HepG2 (cell line): Measurements from ENCODE around the gene CLRN3. TPM values are rescaled to one million over a fixed set of nuclear protein-coding genes. Genes with fewer than 3 reads are reported as not detected.

Experiments used
- ATAC-seq: fragments of 200-7000 bp; cut with Tn5 transposase; 3 replicates; pipeline ENCODE4 v1.9.1; 2020; ENCODE audit warnings: mild to moderate bottlenecking, moderate library complexity
- BruUV-seq: library from RNA; stranded (reverse); fragments of 400-500 nt; replicated peaks from 2 replicates; lab custom pipeline; 2021; lab: Mats Ljungman, UMichigan
- CTCF ChIA-PET: fragments of 300-600 bp; formaldehyde crosslinking; extraction: SDS; loops from one replicate; lab custom pipeline; 2021; ENCODE audit warnings: low total read pairs, inconsistent platforms, low intra/inter-chr PET ratio; lab: Yijun Ruan, JAX
- POLR2A ChIA-PET: fragments of 350-600 bp; sonication (Branson Sonifier 250); formaldehyde crosslinking; loops from one replicate; lab custom pipeline; 2020; ENCODE audit warnings: antibody characterized with exemption, inconsistent platforms; lab: Yijun Ruan, JAX
- DNase-seq: peaks from one replicate; pipeline ENCODE4 v3.0.0-alpha.2; 2015; ENCODE audit warnings: low spot score
- FAIRE-seq: peaks from 3 replicates; lab custom pipeline; 2011; peaks lifted over from hg19 to GRCh38; lab: Jason Lieb, UNC
- H2AFZ ChIP-seq: one replicate; pipeline ENCODE4 v1.6.1; 2011; ENCODE audit warnings: low read length, inconsistent platforms
- H3K27ac ChIP-seq: fragments of 300-600 bp; 3 replicates; pipeline ENCODE4 v1.8.0; 2011; ENCODE audit warnings: mixed run types, mild to moderate bottlenecking, mixed read lengths, low read length, inconsistent platforms; ENCODE audit not compliant: insufficient read depth; ENCODE audit errors: extremely low read length
- H3K27me3 ChIP-seq, 2 experiments: fragments of 200-600 bp in 1 of 2; 2 replicates in 1 of 2; 3 replicates in 1 of 2; pipeline versions ENCODE4 v1.6.0 to v1.8.0; 2011; ENCODE audit warnings: low read length in 2 of 2, mild to moderate bottlenecking in 2 of 2, moderate library complexity in 2 of 2, inconsistent platforms in 1 of 2; ENCODE audit not compliant: insufficient read depth in 2 of 2, control insufficient read depth in 1 of 2
- H3K36me3 ChIP-seq, 2 experiments: fragments of 200-600 bp in 1 of 2; replicated peaks in 1 of 2; 2 replicates in 1 of 2; 3 replicates in 1 of 2; pipeline versions ENCODE4 v1.5.1 to v1.8.0; 2011; ENCODE audit warnings: low read length in 2 of 2, inconsistent platforms in 1 of 2; ENCODE audit not compliant: insufficient read depth in 2 of 2, control insufficient read depth in 1 of 2
- H3K4me1 ChIP-seq: 2 replicates; pipeline ENCODE4 v1.5.1; 2012; ENCODE audit warnings: low read length, inconsistent platforms; ENCODE audit not compliant: insufficient read depth
- H3K4me2 ChIP-seq: 2 replicates; pipeline ENCODE4 v1.6.0; 2011; ENCODE audit warnings: low read depth, low read length, inconsistent platforms
- H3K4me3 ChIP-seq, 3 experiments: fragments of 200-600 bp in 1 of 3; sonication (generic), shearing (Covaris generic) in 1 of 3; replicated peaks in 1 of 3; 2 replicates each; pipeline ENCODE4 v1.5.1; 2011 to 2016; ENCODE audit warnings: low read length in 3 of 3, inconsistent platforms in 2 of 3, low read depth in 2 of 3, mild to moderate bottlenecking in 2 of 3, control low read depth in 1 of 3, mixed read lengths in 1 of 3; ENCODE audit not compliant: insufficient read depth in 1 of 3
- H3K79me2 ChIP-seq: one replicate; pipeline ENCODE4 v1.6.1; 2011; ENCODE audit warnings: low read length, inconsistent platforms; ENCODE audit not compliant: insufficient read depth
- H3K9ac ChIP-seq: 2 replicates; pipeline ENCODE4 v1.6.0; 2011; ENCODE audit warnings: mild to moderate bottlenecking, low read depth, low read length, inconsistent platforms; ENCODE audit not compliant: insufficient read depth
- H3K9me3 ChIP-seq: 2 replicates; pipeline ENCODE4 v1.5.1; 2012; ENCODE audit warnings: mild to moderate bottlenecking, low read length
- H4K20me1 ChIP-seq: 2 replicates; pipeline ENCODE4 v1.6.0; 2011; ENCODE audit warnings: inconsistent platforms, mild to moderate bottlenecking, low read length, moderate library complexity; ENCODE audit not compliant: insufficient read depth
- ATM ChIP-seq: fragments of 450-650 bp; IDR thresholded peaks from 2 replicates; pipeline ENCODE4 v1.7.1; 2017; ENCODE audit warnings: mild to moderate bottlenecking, borderline replicate concordance
- HINFP ChIP-seq: sonication (generic); formaldehyde crosslinking; IDR thresholded peaks from 2 replicates; pipeline ENCODE4 v1.4.0; 2020; ENCODE audit warnings: low read depth, mild to moderate bottlenecking, missing genetic modification reagents
- MLX ChIP-seq: IDR thresholded peaks from 2 replicates; pipeline ENCODE4 v1.6.1; 2016
- NFYC ChIP-seq: IDR thresholded peaks from 2 replicates; pipeline ENCODE4 v1.6.1; 2016; ENCODE audit warnings: missing genetic modification reagents, missing compliant biosample characterization
- NONO ChIP-seq, 2 experiments: fragments of 450-650 bp in 1 of 2; sonication (generic) in 1 of 2; formaldehyde crosslinking in 1 of 2; IDR thresholded peaks in 1 of 2; conservative IDR thresholded peaks in 1 of 2; 2 replicates each; pipeline versions ENCODE4 v1.6.1 to v1.8.0; 2017 to 2022; ENCODE audit warnings: mild to moderate bottlenecking in 1 of 2, missing genetic modification reagents in 1 of 2, moderate library complexity in 1 of 2
- NR2F6 ChIP-seq, 2 experiments: IDR thresholded peaks; 2 replicates each; pipeline ENCODE4 v1.6.1; 2016; ENCODE audit warnings: antibody characterized with exemption in 1 of 2, mild to moderate bottlenecking in 1 of 2
- PAWR ChIP-seq: sonication (generic); formaldehyde crosslinking; IDR thresholded peaks from 2 replicates; pipeline ENCODE4 v1.4.0; 2020; ENCODE audit warnings: missing genetic modification reagents, mild to moderate bottlenecking, borderline replicate concordance
- RFX5 ChIP-seq: IDR thresholded peaks from 2 replicates; pipeline ENCODE4 v1.6.1; 2011; ENCODE audit warnings: low read depth, low read length, improper control_type of control experiment
- SIX1 ChIP-seq: sonication (generic); formaldehyde crosslinking; IDR thresholded peaks from 2 replicates; pipeline ENCODE4 v1.4.0; 2020; ENCODE audit warnings: missing genetic modification reagents, borderline replicate concordance
- ZNF281 ChIP-seq: sonication (generic); formaldehyde crosslinking; IDR thresholded peaks from 2 replicates; pipeline ENCODE4 v1.4.0; 2020; ENCODE audit warnings: missing genetic modification reagents, borderline replicate concordance
- ZNF282 ChIP-seq: fragments of 450-650 bp; IDR thresholded peaks from 2 replicates; pipeline ENCODE4 v1.6.1; 2018; ENCODE audit not compliant: partially characterized antibody
- ZNF335 ChIP-seq: sonication (generic); formaldehyde crosslinking; IDR thresholded peaks from 2 replicates; pipeline ENCODE4 v1.4.0; 2020; ENCODE audit warnings: missing genetic modification reagents
- ZNF691 ChIP-seq: sonication (generic); formaldehyde crosslinking; IDR thresholded peaks from 2 replicates; pipeline ENCODE4 v1.4.0; 2020; ENCODE audit warnings: missing genetic modification reagents, low read depth, mild to moderate bottlenecking, borderline replicate concordance
- ZNF770 ChIP-seq: sonication (generic); formaldehyde crosslinking; IDR thresholded peaks from 2 replicates; pipeline ENCODE4 v1.5.0; 2020; ENCODE audit warnings: mild to moderate bottlenecking, missing genetic modification reagents
- ZNF790 ChIP-seq: sonication (generic); formaldehyde crosslinking; IDR thresholded peaks from 2 replicates; pipeline ENCODE4 v1.8.0; 2022; ENCODE audit warnings: missing genetic modification reagents, mild to moderate bottlenecking, borderline replicate concordance
- WGBS: methylation state at CpG from one replicate; pipeline ENCODE4 v1.1.6; 2017; ENCODE audit warnings: low lambda C conversion rate; 5-methylcytosine and 5-hydroxymethylcytosine counted together
- in situ Hi-C: cut with HindIII; loops from 2 replicates; pipeline ENCODE4 v1.10.0; 2017; ENCODE audit warnings: low pct_unique_long_range_greater_than_20kb; ENCODE audit not compliant: extremely low pct_ligation_motif_present
- intact Hi-C: fragments of 100-400 bp; cut with micrococcal nuclease; formaldehyde crosslinking; loops from one replicate; pipeline ENCODE4 v1.10.0; 2022; ENCODE audit not compliant: unreplicated experiment
- polyA plus RNA-seq, 8 experiments: library from polyadenylated mRNA; depleted of rRNA in 3 of 8; stranded (reverse) in 7 of 8; unstranded in 1 of 8; fragments of >200 nt; fragmentation: Illumina TruSeq in 4 of 8; extraction: Trizol in 4 of 8; gene quantifications; 2 replicates each; pipeline versions ENCODE4 v1.2.1 to v1.2.3, GENCODE V29; 2011 to 2016; ENCODE audit warnings: low read depth in 4 of 8, missing spikeins in 1 of 8, mixed read lengths in 1 of 8; ENCODE audit not compliant: insufficient read depth in 1 of 8
- total RNA-seq, 5 experiments: library from RNA; depleted of rRNA; stranded (reverse); fragments of >200 nt; fragmentation: Illumina TruSeq; extraction: Trizol; gene quantifications; 2 replicates each; pipeline ENCODE4 v1.2.3, GENCODE V29; 2016; ENCODE audit warnings: low read depth in 1 of 5

The CLRN3 gene
- total and polyA plus RNA-seq, 2 of the 13 experiments (the other 11 are each of a cell fraction or from before 2014, with no cell fraction given), result not detected

GRCh38 chr10:127897177-127897576 is 4.4 kb upstream of the CLRN3 start:
- in situ Hi-C loops (no loop called here), intact Hi-C loops (no loop called here)
- H3K79me2 ChIP-seq, result no peaks in the 10 kb centered on the region
- DNase-seq (no peak), FAIRE-seq (no peak), ATAC-seq (no peak)
- no peaks in the 10 kb centered on the region for H3K9me3 ChIP-seq
- no peaks in the 10 kb centered on the region for H3K36me3 ChIP-seq
- H3K9ac ChIP-seq, result no peak overlapping the region
- CTCF ChIA-PET, result no interaction called here
- no peak overlapping the region for H2AFZ ChIP-seq
- no peak overlapping the region for H3K4me3 ChIP-seq
- BruUV-seq, result no TSS peak
- H3K27me3 ChIP-seq, result no peaks in the 10 kb centered on the region
- H3K4me1 ChIP-seq, result peaks cover 9% of the 10 kb centered on the region
- no peak overlapping the region for H3K27ac ChIP-seq
- POLR2A ChIA-PET, result no interaction called here
- TF ChIP-seq ZNF691 (no peak), ZNF790 (CRISPR knock-in tag) (no peak), ZNF281 (CRISPR knock-in tag) (no peak), ATM (no peak), PAWR (CRISPR knock-in tag) (no peak), NR2F6 (IDR thresholded peaks at IDR 0.05) (no peak), NR2F6 (CRISPR knock-in tag; IDR thresholded peaks at IDR 0.05) (no peak), SIX1 (CRISPR knock-in tag) (no peak), ZNF770 (CRISPR knock-in tag) (no peak), NFYC (no peak), NONO (IDR thresholded peaks at IDR 0.05) (no peak), NONO (CRISPR knock-in tag; conservative IDR thresholded peaks at IDR 0.05) (no peak), ZNF335 (no peak), ZNF282 (no peak), HINFP (CRISPR knock-in tag) (no peak), RFX5 (no peak), MLX (CRISPR knock-in tag) (no peak)
- 27% methylated on average over 2 of the region's 2 CpGs for WGBS
- H4K20me1 ChIP-seq, result no peaks in the 10 kb centered on the region
- no peak overlapping the region for H3K4me2 ChIP-seq
